K562 (cell line): Measurements from ENCODE around the gene SART1. TPM values are rescaled to one million over a fixed set of nuclear protein-coding genes. Genes with fewer than 3 reads are reported as not detected.
A peak's percentile ranks its signal among the peaks of the same experiment; 100 is the strongest.

Experiments
- ATF3 ChIP-seq, 2 experiments: fragments of 450-650 bp in 1 of 2; sonication (generic) in 1 of 2; formaldehyde crosslinking in 1 of 2; IDR thresholded peaks in 1 of 2; conservative IDR thresholded peaks in 1 of 2; 2 replicates each; pipeline versions ENCODE4 v1.6.1 to v1.8.1; 2016 to 2023; ENCODE audit warnings: mild to moderate bottlenecking in 2 of 2, moderate library complexity in 2 of 2, inconsistent platforms in 1 of 2, missing genetic modification reagents in 1 of 2
- DACH1 ChIP-seq: fragments of 450-650 bp; IDR thresholded peaks from 2 replicates; pipeline ENCODE4 v1.6.1; 2018; ENCODE audit not compliant: partially characterized antibody
- FUS ChIP-seq: fragments of 200-400 bp; formaldehyde crosslinking; optimal IDR thresholded peaks from 2 replicates; pipeline ENCODE3; 2017; ENCODE audit warnings: low read depth, low read length
- HMGN3 ChIP-seq: IDR thresholded peaks from 2 replicates; pipeline ENCODE4 v1.6.1; 2011; ENCODE audit warnings: borderline replicate concordance, low read depth, mild to moderate bottlenecking, mixed read lengths, low read length; ENCODE audit not compliant: insufficient read length; ENCODE audit errors: extremely low read depth
- NR2C2 ChIP-seq, 2 experiments: fragments of 200-800 bp in 1 of 2; sonication (Bioruptor generic) in 1 of 2; sonication (generic) in 1 of 2; formaldehyde crosslinking in 1 of 2; IDR thresholded peaks; 2 replicates each; pipeline versions ENCODE4 v1.6.1 to v1.8.0; 2016 to 2022; ENCODE audit warnings: mild to moderate bottlenecking in 1 of 2, missing compliant biosample characterization in 1 of 2, missing genetic modification characterization in 1 of 2, missing genetic modification reagents in 1 of 2
- RB1 ChIP-seq: fragments of 450-650 bp; IDR thresholded peaks from 2 replicates; pipeline ENCODE4 v1.6.1; 2017; ENCODE audit warnings: low read depth, mild to moderate bottlenecking
- RUNX1 ChIP-seq: sonication (generic); IDR thresholded peaks from 2 replicates; pipeline ENCODE4 v1.6.1; 2016; ENCODE audit warnings: antibody characterized with exemption, low read depth
- SFPQ ChIP-seq: fragments of 200-400 bp; formaldehyde crosslinking; IDR thresholded peaks from 2 replicates; pipeline ENCODE4 v1.6.1; 2017; ENCODE audit warnings: mild to moderate bottlenecking, low read depth, low read length, moderate library complexity
- SP1 ChIP-seq: sonication (generic); formaldehyde crosslinking; IDR thresholded peaks from 2 replicates; pipeline ENCODE4 v1.8.1; 2022; ENCODE audit warnings: mild to moderate bottlenecking, missing genetic modification reagents
- TFAP4 ChIP-seq: sonication (generic); formaldehyde crosslinking; IDR thresholded peaks from 2 replicates; pipeline ENCODE4 v1.8.0; 2022; ENCODE audit warnings: missing genetic modification reagents, mild to moderate bottlenecking, moderate library complexity, borderline replicate concordance
- ZBTB34 ChIP-seq: fragments of 250-450 bp; sonication (Bioruptor Pico); IDR thresholded peaks from 2 replicates; pipeline ENCODE4 v1.8.0; 2021; ENCODE audit warnings: mild to moderate bottlenecking, moderate library complexity
- ZNF347 ChIP-seq: fragments of 450-650 bp; formaldehyde crosslinking; IDR thresholded peaks from 2 replicates; pipeline ENCODE4 v1.4.0; 2020; ENCODE audit warnings: low read depth, mild to moderate bottlenecking, moderate library complexity
- ZNF592 ChIP-seq: fragments of 450-650 bp; IDR thresholded peaks from 2 replicates; pipeline ENCODE4 v1.6.1; 2017; ENCODE audit warnings: antibody characterized with exemption, mild to moderate bottlenecking
- polyA plus RNA-seq, 8 experiments: library from polyadenylated mRNA; depleted of rRNA in 4 of 8; stranded (reverse) in 5 of 8; unstranded in 3 of 8; fragments of >200 nt; fragmentation: Nextera tagmentation in 2 of 8; fragmentation: Illumina TruSeq in 1 of 8; extraction: Ambion mirVana in 2 of 8; extraction: Trizol in 1 of 8; gene quantifications; 2 replicates each; pipeline versions ENCODE4 v1.2.1 to v1.2.3, GENCODE V29; 2011 to 2014; ENCODE audit warnings: inconsistent platforms in 1 of 8, missing spikeins in 1 of 8
- total RNA-seq, 7 experiments: library from RNA; depleted of rRNA in 6 of 7; stranded (reverse); fragments of >200 nt in 6 of 7; fragmentation: Illumina TruSeq in 2 of 7; extraction: Trizol in 2 of 7; gene quantifications; 2 replicates each; pipeline versions ENCODE4 v1.2.1 to v1.2.3, GENCODE V29; 2011 to 2021; ENCODE audit warnings: low replicate concordance in 1 of 7

The SART1 gene
- total and polyA plus RNA-seq, 9 of the 15 experiments (the other 6 are each of a cell fraction or from before 2014, with no cell fraction given): 4.8 to 84.1 (median 31.7) TPM

- no peak for TF ChIP-seq SP1
- TF ChIP-seq RUNX1: no peak
- TF ChIP-seq FUS: no peak
- TF ChIP-seq DACH1: no peak
- peak; percentile 5 for TF ChIP-seq RB1
- TF ChIP-seq ZNF347 (CRISPR knock-in tag): no peak
- no peak for TF ChIP-seq NR2C2 (CRISPR knock-in tag; IDR thresholded peaks at IDR 0.05)
- 0 out of 2 replicates have a peak, but pooled peaks have one; percentile 61 for TF ChIP-seq NR2C2 (tag; IDR thresholded peaks at IDR 0.05)
- TF ChIP-seq SFPQ: no peak
- 0 out of 2 replicates have a peak, but pooled peaks have one; percentile 20 for TF ChIP-seq ZNF592
- 0 out of 2 replicates have a peak, but pooled peaks have one; percentile 29 for TF ChIP-seq TFAP4
- no peak for TF ChIP-seq ZBTB34 (CRISPR knock-in tag)
- no peak for TF ChIP-seq HMGN3
- no peak for TF ChIP-seq ATF3 (IDR thresholded peaks at IDR 0.05)
- TF ChIP-seq ATF3 (CRISPR knock-in tag; conservative IDR thresholded peaks at IDR 0.05): no peak
These were observed 43.1 kb upstream of the SART1 start, which contains the start of gene C11orf68 (continued) for GRCh38 chr11:65918211-65919140.
